Measurements from ENCODE around the gene MAGEH1.

MAGEH1 gene

DNA sequence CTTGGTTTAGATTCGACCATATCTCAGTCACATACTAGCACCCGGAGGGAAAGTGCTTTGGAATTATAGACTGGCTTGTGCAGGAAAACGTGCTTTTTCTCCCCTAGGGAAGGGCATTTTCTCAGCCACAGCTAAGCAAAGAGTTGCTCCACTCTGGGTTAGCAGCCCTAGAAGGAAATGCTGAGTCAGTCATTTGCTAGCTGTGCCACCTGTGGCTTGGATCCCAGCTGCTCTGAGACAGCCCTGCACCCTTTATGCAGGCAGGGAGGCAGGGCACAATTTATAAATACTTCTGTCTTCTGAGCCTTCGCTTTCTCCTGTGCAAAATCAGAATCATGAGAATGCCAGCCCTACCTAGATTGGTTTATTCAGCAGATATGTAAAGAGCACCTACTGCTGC lies 39.0 kb downstream of the MAGEH1 start:
- DNase-seq = no peak

Data from SHP77 (cell line).